Nephron progenitor cell (in vitro differentiated cells): ENCODE data around the gene ADAMTSL3.
A peak's percentile ranks its signal among the peaks of the same experiment; 100 is the strongest.
"Not testable (repeated sequence)": the region's sequence is repeated elsewhere in the genome, so short reads cannot be mapped to it uniquely, and the experiment has no call there.

ENCODE experiments used
- DNase-seq: peaks from one replicate; pipeline ENCODE4 v3.0.0; 2021
- H3K27ac Mint-ChIP-seq: 2 replicates; pipeline ENCODE4 v1.8.0; 2021; ENCODE audit warnings: mild to moderate bottlenecking, moderate library complexity, mixed read lengths
- H3K27me3 Mint-ChIP-seq: 2 replicates; pipeline ENCODE4 v1.8.0; 2021; ENCODE audit warnings: mild to moderate bottlenecking, low read depth, mixed read lengths; ENCODE audit not compliant: poor library complexity
- H3K36me3 Mint-ChIP-seq: 2 replicates; pipeline ENCODE4 v1.8.0; 2021; ENCODE audit warnings: low read depth, mixed read lengths
- H3K4me1 Mint-ChIP-seq: 2 replicates; pipeline ENCODE4 v1.8.0; 2021; ENCODE audit warnings: mixed read lengths
- H3K4me3 Mint-ChIP-seq: 2 replicates; pipeline ENCODE4 v1.8.0; 2021; ENCODE audit warnings: mild to moderate bottlenecking, moderate library complexity, mixed read lengths
- H3K9me3 Mint-ChIP-seq: 2 replicates; pipeline ENCODE4 v1.8.0; 2021; ENCODE audit warnings: mild to moderate bottlenecking, moderate library complexity, mixed read lengths
- CTCF ChIP-seq: fragments of 200-600 bp; sonication (generic); IDR thresholded peaks from 2 replicates; pipeline ENCODE4 v1.5.0; 2021; ENCODE audit warnings: antibody characterized with exemption

Gene ADAMTSL3

GRCh38 chr15:83697716-83698115, 43.8 kb downstream of the ADAMTSL3 start:
- H3K27me3 Mint-ChIP-seq, result peaks cover 14% of the 10 kb centered on the region
- H3K36me3 Mint-ChIP-seq, result peaks cover 6% of the 10 kb centered on the region
- DNase-seq, result no peak
- no peak overlapping the region for H3K27ac Mint-ChIP-seq
- H3K9me3 Mint-ChIP-seq, result peaks cover 7% of the 10 kb centered on the region
- H3K4me1 Mint-ChIP-seq, result peaks cover 43% of the 10 kb centered on the region
- H3K4me3 Mint-ChIP-seq, result no peak overlapping the region
- TF ChIP-seq CTCF, result no peak

GRCh38 chr15:83698294-83698693, 44.4 kb downstream of the ADAMTSL3 start:
- peaks cover 6% of the 10 kb centered on the region for H3K36me3 Mint-ChIP-seq
- H3K27ac Mint-ChIP-seq, result no peak overlapping the region
- H3K27me3 Mint-ChIP-seq, result peaks cover 14% of the 10 kb centered on the region
- H3K4me1 Mint-ChIP-seq, result peaks cover 38% of the 10 kb centered on the region
- TF ChIP-seq CTCF, result no peak
- peaks cover 7% of the 10 kb centered on the region for H3K9me3 Mint-ChIP-seq
- no peak overlapping the region for H3K4me3 Mint-ChIP-seq
- no peak for DNase-seq

GRCh38 chr15:83699028-83699427, 45.1 kb downstream of the ADAMTSL3 start:
- peaks cover 6% of the 10 kb centered on the region for H3K36me3 Mint-ChIP-seq
- H3K27me3 Mint-ChIP-seq, result peaks cover 12% of the 10 kb centered on the region
- DNase-seq, result no peak
- no peak overlapping the region for H3K4me3 Mint-ChIP-seq
- TF ChIP-seq CTCF, result no peak
- peaks cover 7% of the 10 kb centered on the region for H3K9me3 Mint-ChIP-seq
- H3K4me1 Mint-ChIP-seq, result peaks cover 32% of the 10 kb centered on the region
- peak overlapping the region; percentile 18 for H3K27ac Mint-ChIP-seq

GRCh38 chr15:83700082-83700481, 46.2 kb downstream of the ADAMTSL3 start:
- Mint-ChIP-seq H3K4me3 (no peak overlapping the region), H3K27me3 (peaks cover 10% of the 10 kb centered on the region), H3K9me3 (peaks cover 7% of the 10 kb centered on the region), H3K27ac (no peak overlapping the region), H3K36me3 (peaks cover 6% of the 10 kb centered on the region), H3K4me1 (peaks cover 23% of the 10 kb centered on the region)
- TF ChIP-seq CTCF, result no peak
- no peak for DNase-seq

- H3K36me3 Mint-ChIP-seq, H3K27ac Mint-ChIP-seq, H3K4me3 Mint-ChIP-seq, H3K27me3 Mint-ChIP-seq, DNase-seq, H3K9me3 Mint-ChIP-seq, H3K4me1 Mint-ChIP-seq: not testable (repeated sequence)
These were observed 48.4 kb downstream of the ADAMTSL3 start for GRCh38 chr15:83702314-83702713.

- H3K27me3 Mint-ChIP-seq, result peaks cover 3% of the 10 kb centered on the region
- H3K4me3 Mint-ChIP-seq, result no peak overlapping the region
- no peaks in the 10 kb centered on the region for H3K9me3 Mint-ChIP-seq
- H3K27ac Mint-ChIP-seq, result no peak overlapping the region
- no peak for DNase-seq
- H3K4me1 Mint-ChIP-seq, result no peaks in the 10 kb centered on the region
- no peaks in the 10 kb centered on the region for H3K36me3 Mint-ChIP-seq
- TF ChIP-seq CTCF, result no peak
These were observed 54.4 kb downstream of the ADAMTSL3 start for GRCh38 chr15:83708328-83708727.
